GM19025 (cell line): ENCODE data around the gene AGAP5.
"Not testable (repeated sequence)": the region's sequence is repeated elsewhere in the genome, so short reads cannot be mapped to it uniquely, and the experiment has no call there.

Experiments used
- ATAC-seq: cut with Tn5 transposase; IDR thresholded peaks from one replicate; pipeline ENCODE4 v1.9.1; 2021; ENCODE audit warnings: mild to moderate bottlenecking, low read depth, moderate library complexity; ENCODE audit not compliant: unreplicated experiment

Gene AGAP5

GRCh38 chr10:73715179-73716156, 17.6 kb upstream of the AGAP5 start:
- ATAC-seq: not testable (repeated sequence)

- not testable (repeated sequence) for ATAC-seq
These were observed 16.6 kb upstream of the AGAP5 start for GRCh38 chr10:73714483-73714882.

GRCh38 chr10:73713912-73714311, 16.0 kb upstream of the AGAP5 start:
- ATAC-seq: not testable (repeated sequence)

- not testable (repeated sequence) for ATAC-seq
These were observed 13.8 kb upstream of the AGAP5 start for GRCh38 chr10:73711683-73712082.

GRCh38 chr10:73708122-73708521, 10.2 kb upstream of the AGAP5 start:
- not testable (repeated sequence) for ATAC-seq

GRCh38 chr10:73707628-73708027, 9.7 kb upstream of the AGAP5 start:
- ATAC-seq: not testable (repeated sequence)

GRCh38 chr10:73706488-73706887, 8.6 kb upstream of the AGAP5 start:
- not testable (repeated sequence) for ATAC-seq

- not testable (repeated sequence) for ATAC-seq
These were observed 7.7 kb upstream of the AGAP5 start for GRCh38 chr10:73705506-73706072.

- ATAC-seq: not testable (repeated sequence)
These were observed 6.0 kb upstream of the AGAP5 start for GRCh38 chr10:73703924-73704323.

- ATAC-seq: not testable (repeated sequence)
These were observed 910 bp upstream of the AGAP5 start for GRCh38 chr10:73698819-73699218.

- ATAC-seq: not testable (repeated sequence)
These were observed 2.6 kb downstream of the AGAP5 start for GRCh38 chr10:73695302-73695701.

- not testable (repeated sequence) for ATAC-seq
These were observed 7.2 kb downstream of the AGAP5 start for GRCh38 chr10:73690755-73691154.

GRCh38 chr10:73689596-73689995, 8.3 kb downstream of the AGAP5 start:
- ATAC-seq: not testable (repeated sequence)

- ATAC-seq: not testable (repeated sequence)
These were observed 10.3 kb downstream of the AGAP5 start for GRCh38 chr10:73687641-73688040.

- ATAC-seq: not testable (repeated sequence)
These were observed 23.4 kb downstream of the AGAP5 start for GRCh38 chr10:73674546-73674945.

- not testable (repeated sequence) for ATAC-seq
These were observed 29.5 kb downstream of the AGAP5 start for GRCh38 chr10:73668378-73668777.

- ATAC-seq: not testable (repeated sequence)
These were observed 31.6 kb downstream of the AGAP5 start for GRCh38 chr10:73666153-73666809.

- ATAC-seq: not testable (repeated sequence)
These were observed 32.3 kb downstream of the AGAP5 start for GRCh38 chr10:73665581-73665980.

GRCh38 chr10:73664156-73665040, 33.5 kb downstream of the AGAP5 start:
- not testable (repeated sequence) for ATAC-seq

GRCh38 chr10:73663621-73664020, 34.3 kb downstream of the AGAP5 start:
- ATAC-seq: not testable (repeated sequence)
